ENCODE measurements around the gene RDX.

DNA sequence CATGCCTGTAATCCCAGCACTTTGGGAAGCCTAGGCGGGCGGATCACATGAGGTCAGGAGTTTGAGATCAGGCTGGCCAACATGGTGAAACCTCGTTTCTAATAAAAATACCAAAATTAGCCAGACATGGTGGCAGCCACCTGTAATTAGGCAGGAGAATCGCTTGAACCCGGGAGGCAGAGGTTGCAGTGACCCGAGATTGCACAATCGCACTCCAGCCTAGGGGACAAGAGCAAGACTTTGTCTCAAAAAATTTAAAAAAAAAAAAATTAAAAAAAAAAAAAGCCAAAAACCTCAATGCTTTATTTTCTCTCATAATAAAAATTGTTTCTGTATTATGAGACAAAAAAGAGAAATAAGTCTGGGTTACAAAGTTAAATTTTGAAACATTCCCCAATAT, 54.2 kb downstream of the RDX start:
- TF ChIP-seq CHD1 (IDR thresholded peaks at IDR 0.05; ENCODE audit: low read depth, low read length) (no peak), RFX5 (IDR thresholded peaks at IDR 0.05; ENCODE audit: low read depth, low read length) (no peak), RCOR1 (IDR thresholded peaks at IDR 0.05; ENCODE audit: insufficient replicate concordance, low read length) (no peak), POLR2A (IDR thresholded peaks at IDR 0.05; ENCODE audit: low read depth, low read length) (no peak), RAD21 (IDR thresholded peaks at IDR 0.05; ENCODE audit: low read length) (no peak), MXI1 (IDR thresholded peaks at IDR 0.05; ENCODE audit: borderline replicate concordance, low read depth, low read length) (no peak)
- TF ChIP-seq, protein P1, sequence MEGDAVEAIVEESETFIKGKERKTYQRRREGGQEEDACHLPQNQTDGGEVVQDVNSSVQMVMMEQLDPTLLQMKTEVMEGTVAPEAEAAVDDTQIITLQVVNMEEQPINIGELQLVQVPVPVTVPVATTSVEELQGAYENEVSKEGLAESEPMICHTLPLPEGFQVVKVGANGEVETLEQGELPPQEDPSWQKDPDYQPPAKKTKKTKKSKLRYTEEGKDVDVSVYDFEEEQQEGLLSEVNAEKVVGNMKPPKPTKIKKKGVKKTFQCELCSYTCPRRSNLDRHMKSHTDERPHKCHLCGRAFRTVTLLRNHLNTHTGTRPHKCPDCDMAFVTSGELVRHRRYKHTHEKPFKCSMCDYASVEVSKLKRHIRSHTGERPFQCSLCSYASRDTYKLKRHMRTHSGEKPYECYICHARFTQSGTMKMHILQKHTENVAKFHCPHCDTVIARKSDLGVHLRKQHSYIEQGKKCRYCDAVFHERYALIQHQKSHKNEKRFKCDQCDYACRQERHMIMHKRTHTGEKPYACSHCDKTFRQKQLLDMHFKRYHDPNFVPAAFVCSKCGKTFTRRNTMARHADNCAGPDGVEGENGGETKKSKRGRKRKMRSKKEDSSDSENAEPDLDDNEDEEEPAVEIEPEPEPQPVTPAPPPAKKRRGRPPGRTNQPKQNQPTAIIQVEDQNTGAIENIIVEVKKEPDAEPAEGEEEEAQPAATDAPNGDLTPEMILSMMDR (conservative IDR thresholded peaks at IDR 0.05; ENCODE audit: low read depth, low read length) = no peak
